ENCODE data around the gene SPATA31A6.
"Not testable (repeated sequence)": the region's sequence is repeated elsewhere in the genome, so short reads cannot be mapped to it uniquely, and the experiment has no call there.

SPATA31A6 gene

DNA sequence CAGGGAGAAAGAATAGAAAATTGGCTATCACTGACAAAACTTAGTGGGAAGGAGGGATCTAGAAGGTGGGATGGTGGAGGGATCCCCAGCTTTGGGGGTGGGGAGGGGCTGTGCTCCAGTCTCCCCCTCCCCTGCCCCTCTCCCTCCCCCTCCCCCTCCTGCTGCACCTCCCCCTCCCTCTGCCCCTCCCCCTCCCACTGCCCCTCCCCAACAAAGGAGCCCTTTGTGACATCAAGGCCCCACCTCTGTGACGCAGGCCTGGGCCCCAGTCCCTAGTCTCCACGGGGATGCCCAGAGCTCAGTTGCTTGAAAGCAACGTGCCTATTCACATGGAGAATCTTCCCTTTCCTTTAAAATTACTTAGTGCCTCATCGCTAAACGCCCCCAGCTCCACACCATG is at the start of gene SPATA31A6:
TSS of gene SPATA31A6 (plus strand) at position 301 of the 400 bp plus-strand sequence. CDS start at position 330, 29 bp downstream.
- DNase-seq, result not testable (repeated sequence)

DNA sequence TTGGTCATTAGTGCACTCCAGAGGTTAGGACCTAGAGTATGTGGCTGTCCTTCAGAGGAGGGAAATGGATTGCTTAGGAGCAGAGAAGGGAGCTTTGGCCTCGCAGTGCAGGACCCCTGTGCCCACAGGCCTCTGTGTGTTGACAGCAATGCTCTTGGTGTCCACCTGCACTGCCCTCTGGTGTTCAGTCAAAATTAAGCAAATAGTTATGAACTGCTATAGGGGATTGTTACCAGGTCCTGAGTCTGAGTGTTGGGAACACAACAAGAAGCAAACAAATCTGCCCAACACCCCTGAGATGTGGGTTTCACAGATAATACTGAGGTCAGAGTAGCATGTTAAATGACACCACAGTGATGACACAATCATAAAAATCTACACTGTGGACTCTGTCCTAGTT is 23.2 kb upstream of the SPATA31A6 start:
- not testable (repeated sequence) for DNase-seq

DNA sequence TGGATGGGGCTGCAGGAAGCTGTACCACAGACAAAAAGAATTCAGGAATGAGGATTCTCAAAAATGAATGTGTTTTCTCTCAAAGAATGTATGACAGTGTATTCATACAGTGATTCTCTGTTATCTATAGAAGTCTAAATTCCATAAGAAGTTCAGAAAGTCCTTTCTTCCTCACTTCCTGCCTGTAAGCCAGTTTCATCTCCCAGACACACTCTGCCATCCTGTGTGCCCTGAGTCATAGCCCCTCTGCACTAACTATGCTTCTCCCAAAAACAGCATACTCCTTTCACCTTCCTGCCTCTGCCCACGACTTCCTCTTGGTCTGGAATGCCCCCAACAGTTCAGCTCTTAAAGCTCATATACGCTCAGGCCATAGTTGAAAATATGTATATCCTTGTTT is 36.4 kb downstream of the SPATA31A6 start:
- not testable (repeated sequence) for DNase-seq

DNA sequence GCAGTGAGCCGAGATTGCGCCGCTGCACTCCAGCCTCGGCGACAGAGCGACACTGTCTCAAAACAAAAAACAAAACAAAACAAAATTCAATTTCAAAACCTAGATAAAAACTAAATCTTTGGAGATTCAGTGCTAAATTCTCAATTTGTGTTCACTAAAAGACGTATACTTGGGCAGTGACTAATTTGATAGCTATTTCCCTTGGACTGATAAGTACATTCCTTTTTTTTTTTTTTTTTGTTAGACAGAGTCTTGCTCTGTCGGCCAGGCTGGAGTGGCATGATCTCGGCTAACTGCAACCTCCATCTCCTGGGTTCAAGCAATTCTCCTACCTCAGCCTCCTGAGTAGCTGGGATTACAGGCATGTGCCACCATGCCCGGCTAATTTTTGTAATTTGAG is 39.8 kb downstream of the SPATA31A6 start:
- not testable (repeated sequence) for DNase-seq

DNA sequence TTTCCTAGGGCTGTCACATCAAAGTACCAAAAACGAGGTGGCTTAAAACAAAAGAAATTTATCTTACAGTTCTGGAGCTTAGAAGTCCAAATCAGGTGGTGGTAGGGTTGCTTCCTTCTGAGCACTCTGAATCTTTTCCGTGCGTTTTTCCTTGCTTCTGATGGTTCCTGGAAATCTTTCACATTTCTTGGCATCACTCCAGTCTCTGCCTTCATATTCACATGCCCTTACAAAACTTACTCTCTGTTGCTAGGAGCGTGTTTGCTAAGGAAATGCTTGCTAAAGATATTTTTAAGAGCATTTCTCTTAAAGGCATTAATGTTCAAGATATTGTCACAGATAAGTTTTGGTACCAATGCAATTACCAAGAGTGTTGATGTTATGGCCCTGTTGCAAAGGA is 49.6 kb downstream of the SPATA31A6 start:
- not testable (repeated sequence) for DNase-seq

DNA sequence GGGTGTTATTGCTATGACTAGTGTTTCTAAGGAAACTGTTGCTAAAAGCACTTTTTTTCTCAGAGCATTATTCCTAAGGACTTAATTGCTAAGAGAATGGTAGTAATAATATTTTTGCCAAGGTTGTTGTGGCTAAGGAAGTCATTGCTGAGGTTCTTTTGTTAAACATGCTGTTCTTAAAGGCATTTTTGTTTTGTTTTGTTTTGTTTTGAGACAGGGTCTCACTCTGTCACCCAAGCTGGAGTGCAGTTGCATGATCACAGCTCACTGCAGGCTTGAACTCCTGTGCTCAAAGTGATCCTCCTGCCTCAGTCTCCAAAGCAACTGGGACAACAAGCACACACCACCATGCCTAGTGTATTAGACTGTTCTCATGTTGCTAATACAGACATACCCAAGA is 51.2 kb downstream of the SPATA31A6 start:
- not testable (repeated sequence) for DNase-seq

DNA sequence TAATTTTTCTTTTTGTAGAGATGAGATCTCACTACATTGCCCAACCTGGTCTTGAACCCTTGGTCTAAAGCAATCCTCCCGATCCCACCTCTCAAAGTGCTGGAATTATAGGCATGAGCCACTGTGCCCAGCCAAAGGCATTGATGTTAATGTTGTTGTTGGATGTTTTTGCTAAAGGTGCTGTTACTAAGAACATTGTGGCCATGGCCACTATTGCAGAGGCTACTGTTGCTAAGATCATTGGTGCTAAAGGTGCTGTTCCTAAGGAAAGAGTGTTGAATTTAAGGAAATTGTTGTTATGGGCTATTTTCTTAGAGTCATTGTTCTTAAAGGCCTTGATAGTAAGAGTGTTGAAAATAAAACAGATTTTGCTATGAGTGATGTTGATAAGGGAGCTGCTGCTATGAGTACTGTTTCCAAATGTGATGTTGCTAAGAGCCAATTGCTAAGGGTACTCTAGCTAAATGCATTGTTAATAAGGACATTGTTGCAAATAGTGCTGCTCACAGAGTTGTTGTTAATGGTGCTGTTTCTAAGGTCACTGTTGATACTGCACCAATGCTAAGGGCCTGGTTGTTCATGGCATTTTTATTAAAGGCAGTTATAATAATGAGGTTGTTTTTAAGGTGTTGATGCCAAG is 52.0 kb downstream of the SPATA31A6 start:
- DNase-seq, result not testable (repeated sequence)

DNA sequence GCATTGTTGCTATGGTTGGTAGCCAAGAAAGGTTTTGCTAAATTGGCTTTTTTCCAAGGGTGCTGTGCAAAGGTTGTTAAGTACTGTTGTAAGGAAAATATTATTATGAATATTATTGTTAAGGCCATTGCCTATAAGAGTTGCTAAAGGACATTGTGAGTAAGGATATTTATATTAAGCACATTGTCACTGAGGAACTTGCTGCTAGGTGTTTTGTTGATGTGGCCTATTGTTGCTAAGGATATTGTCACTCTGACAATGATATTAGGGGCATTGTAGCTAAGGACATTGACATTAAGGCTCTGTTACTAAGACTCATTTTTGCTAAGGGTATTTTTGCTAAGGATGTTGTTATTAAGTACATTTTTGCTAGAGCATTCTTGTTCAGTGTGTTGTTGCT is 52.6 kb downstream of the SPATA31A6 start:
- not testable (repeated sequence) for DNase-seq

DNA sequence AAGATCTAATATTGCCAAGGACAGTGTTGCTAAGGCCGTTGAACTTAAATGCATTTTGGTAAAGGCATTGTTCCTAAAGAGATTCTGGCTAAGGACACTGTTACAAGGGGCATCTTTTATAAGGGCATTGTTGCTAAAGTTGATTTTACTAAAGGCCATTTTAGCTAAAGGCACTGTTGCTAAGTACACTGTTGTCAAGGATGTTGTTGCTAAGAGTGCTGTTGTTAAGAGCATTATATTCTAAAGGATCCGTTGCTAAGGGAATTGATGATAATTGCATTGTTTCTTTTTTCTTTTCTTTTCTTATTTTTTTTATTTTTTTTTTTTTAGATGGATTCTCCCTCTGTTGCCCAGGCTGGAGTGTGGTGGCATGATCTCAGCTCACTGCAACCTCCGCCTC is 53.9 kb downstream of the SPATA31A6 start:
- DNase-seq, result not testable (repeated sequence)

DNA sequence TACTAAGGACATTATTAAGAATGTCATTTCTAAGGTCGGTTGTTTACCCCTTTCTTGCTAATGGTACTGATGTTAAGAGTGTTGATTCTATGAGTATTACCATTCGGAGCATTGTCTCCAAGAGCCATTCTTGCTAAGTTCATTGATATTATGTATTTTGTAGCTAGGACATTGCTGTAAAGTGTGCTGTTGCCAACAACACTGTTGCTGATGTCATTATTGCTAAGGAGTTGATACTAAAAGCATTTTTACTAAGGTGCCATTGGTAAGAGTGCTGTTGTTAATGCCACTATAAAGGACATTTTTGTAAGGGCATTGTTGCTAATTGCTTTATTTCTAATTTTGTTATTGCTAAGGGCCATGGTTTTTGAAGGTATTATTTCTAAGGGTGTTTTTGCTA is 55.4 kb downstream of the SPATA31A6 start:
- DNase-seq, result not testable (repeated sequence)
